ENCODE data around the gene WASHC4.
"Not testable (repeated sequence)": the region's sequence is repeated elsewhere in the genome, so short reads cannot be mapped to it uniquely, and the experiment has no call there.

WASHC4 gene

GRCh38 chr12:105091476-105092206 lies 15.9 kb upstream of the WASHC4 start:
- Histone ChIP-seq H3K4me1 (peaks cover 9% of the 10 kb centered on the region), H3K36me3 (ENCODE audit: control insufficient read depth, insufficient read depth, low read length) (no peaks in the 10 kb centered on the region), H3K9me3 (ENCODE audit: control insufficient read depth, low read length) (no peaks in the 10 kb centered on the region), H3K27ac (peak overlapping the region; percentile 66), H3K4me2 (ENCODE audit: low read length) (peak overlapping the region; percentile 59), H3K4me3 (ENCODE audit: low read depth, low read length) (peak overlapping the region; percentile 48), H2AFZ (peak overlapping the region; percentile 91), H3K79me2 (no peaks in the 10 kb centered on the region), H3K27me3 (ENCODE audit: control insufficient read depth, insufficient read depth, low read length) (no peaks in the 10 kb centered on the region), H3K9ac (no peak overlapping the region)
- TF ChIP-seq, protein P1, sequence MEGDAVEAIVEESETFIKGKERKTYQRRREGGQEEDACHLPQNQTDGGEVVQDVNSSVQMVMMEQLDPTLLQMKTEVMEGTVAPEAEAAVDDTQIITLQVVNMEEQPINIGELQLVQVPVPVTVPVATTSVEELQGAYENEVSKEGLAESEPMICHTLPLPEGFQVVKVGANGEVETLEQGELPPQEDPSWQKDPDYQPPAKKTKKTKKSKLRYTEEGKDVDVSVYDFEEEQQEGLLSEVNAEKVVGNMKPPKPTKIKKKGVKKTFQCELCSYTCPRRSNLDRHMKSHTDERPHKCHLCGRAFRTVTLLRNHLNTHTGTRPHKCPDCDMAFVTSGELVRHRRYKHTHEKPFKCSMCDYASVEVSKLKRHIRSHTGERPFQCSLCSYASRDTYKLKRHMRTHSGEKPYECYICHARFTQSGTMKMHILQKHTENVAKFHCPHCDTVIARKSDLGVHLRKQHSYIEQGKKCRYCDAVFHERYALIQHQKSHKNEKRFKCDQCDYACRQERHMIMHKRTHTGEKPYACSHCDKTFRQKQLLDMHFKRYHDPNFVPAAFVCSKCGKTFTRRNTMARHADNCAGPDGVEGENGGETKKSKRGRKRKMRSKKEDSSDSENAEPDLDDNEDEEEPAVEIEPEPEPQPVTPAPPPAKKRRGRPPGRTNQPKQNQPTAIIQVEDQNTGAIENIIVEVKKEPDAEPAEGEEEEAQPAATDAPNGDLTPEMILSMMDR (IDR thresholded peaks at IDR 0.05) = no peak

GRCh38 chr12:105092336-105092735 lies 15.2 kb upstream of the WASHC4 start:
- Histone ChIP-seq H2AFZ (peak overlapping the region; percentile 91), H3K36me3 (ENCODE audit: control insufficient read depth, insufficient read depth, low read length) (no peaks in the 10 kb centered on the region), H3K4me3 (ENCODE audit: low read depth, low read length) (peak overlapping the region; percentile 48)

DNA sequence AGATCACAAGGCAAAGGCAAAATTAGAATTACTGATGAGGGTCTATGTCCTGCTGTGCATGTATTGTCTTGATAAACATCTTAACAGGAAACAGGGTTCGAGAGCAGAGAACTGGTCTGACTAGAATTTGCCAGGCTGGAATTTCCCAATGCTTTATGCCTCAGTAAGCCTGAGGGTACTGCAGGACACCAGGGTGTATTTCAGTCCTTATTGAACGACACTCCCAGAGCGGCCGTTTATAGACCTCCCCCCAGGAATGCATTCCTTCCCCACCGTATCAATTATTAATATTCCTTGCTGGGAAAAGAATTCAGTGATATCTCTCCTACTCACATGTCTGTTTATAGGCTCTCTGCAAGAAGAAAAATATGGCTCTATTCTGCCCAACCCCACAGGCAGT lies 12.2 kb upstream of the WASHC4 start:
- not testable (repeated sequence) for H2AFZ ChIP-seq; H3K4me3 ChIP-seq (ENCODE audit: low read depth, low read length); H3K79me2 ChIP-seq; H3K27me3 ChIP-seq (ENCODE audit: control insufficient read depth, insufficient read depth, low read length); H3K9me3 ChIP-seq (ENCODE audit: control insufficient read depth, low read length); H3K9ac ChIP-seq; H3K4me2 ChIP-seq (ENCODE audit: low read length); H3K36me3 ChIP-seq (ENCODE audit: control insufficient read depth, insufficient read depth, low read length); H3K4me1 ChIP-seq; H3K27ac ChIP-seq

More at GRCh38 chr12:105092336-105092735, 15.2 kb upstream of the WASHC4 start:
- Histone ChIP-seq H3K4me1 (peaks cover 9% of the 10 kb centered on the region), H3K79me2 (no peaks in the 10 kb centered on the region), H3K27ac (peak overlapping the region; percentile 66), H3K9me3 (ENCODE audit: control insufficient read depth, low read length) (no peaks in the 10 kb centered on the region), H3K27me3 (ENCODE audit: control insufficient read depth, insufficient read depth, low read length) (no peaks in the 10 kb centered on the region), H3K9ac (no peak overlapping the region), H3K4me2 (ENCODE audit: low read length) (peak overlapping the region; percentile 59)
- TF ChIP-seq, protein P1 (IDR thresholded peaks at IDR 0.05) = peak; percentile 20

- Histone ChIP-seq H3K9ac (no peak overlapping the region), H3K27ac (no peak overlapping the region), H3K36me3 (ENCODE audit: control insufficient read depth, insufficient read depth, low read length) (no peaks in the 10 kb centered on the region), H3K79me2 (no peaks in the 10 kb centered on the region), H3K27me3 (ENCODE audit: control insufficient read depth, insufficient read depth, low read length) (no peaks in the 10 kb centered on the region), H2AFZ (no peak overlapping the region), H3K9me3 (ENCODE audit: control insufficient read depth, low read length) (no peaks in the 10 kb centered on the region), H3K4me2 (ENCODE audit: low read length) (no peak overlapping the region), H3K4me1 (no peaks in the 10 kb centered on the region), H3K4me3 (ENCODE audit: low read depth, low read length) (no peak overlapping the region)
- TF ChIP-seq, protein P1 (IDR thresholded peaks at IDR 0.05) = no peak
These were observed 8.2 kb upstream of the WASHC4 start for GRCh38 chr12:105099356-105099755.

- Histone ChIP-seq H3K4me2 (ENCODE audit: low read length) (no peak overlapping the region), H3K4me3 (ENCODE audit: low read depth, low read length) (no peak overlapping the region), H3K27me3 (ENCODE audit: control insufficient read depth, insufficient read depth, low read length) (no peaks in the 10 kb centered on the region), H3K36me3 (ENCODE audit: control insufficient read depth, insufficient read depth, low read length) (no peaks in the 10 kb centered on the region), H3K4me1 (no peaks in the 10 kb centered on the region), H2AFZ (no peak overlapping the region), H3K9me3 (ENCODE audit: control insufficient read depth, low read length) (no peaks in the 10 kb centered on the region), H3K79me2 (no peaks in the 10 kb centered on the region), H3K9ac (no peak overlapping the region), H3K27ac (no peak overlapping the region)
- TF ChIP-seq, protein P1 (IDR thresholded peaks at IDR 0.05) = no peak
These were observed 7.1 kb upstream of the WASHC4 start for GRCh38 chr12:105100207-105100985.

Data from parathyroid adenoma (tissue), 2 donors.